OCI-LY3 (cell line): Measurements from ENCODE around the gene COPS3.

ENCODE experiments used
- CTCF ChIP-seq: fragments of 200-600, 300-600 bp; sonication (generic); IDR thresholded peaks from 2 replicates; pipeline ENCODE4 v1.5.1; 2014; ENCODE audit warnings: antibody characterized with exemption, low read length, low read depth
- EZH2phosphoT487 ChIP-seq: fragments of 200-600 bp; shearing (Covaris generic); IDR thresholded peaks from 2 replicates; pipeline ENCODE4 v1.6.1; 2018; ENCODE audit warnings: antibody characterized with exemption, mixed run types, low read depth

DNA sequence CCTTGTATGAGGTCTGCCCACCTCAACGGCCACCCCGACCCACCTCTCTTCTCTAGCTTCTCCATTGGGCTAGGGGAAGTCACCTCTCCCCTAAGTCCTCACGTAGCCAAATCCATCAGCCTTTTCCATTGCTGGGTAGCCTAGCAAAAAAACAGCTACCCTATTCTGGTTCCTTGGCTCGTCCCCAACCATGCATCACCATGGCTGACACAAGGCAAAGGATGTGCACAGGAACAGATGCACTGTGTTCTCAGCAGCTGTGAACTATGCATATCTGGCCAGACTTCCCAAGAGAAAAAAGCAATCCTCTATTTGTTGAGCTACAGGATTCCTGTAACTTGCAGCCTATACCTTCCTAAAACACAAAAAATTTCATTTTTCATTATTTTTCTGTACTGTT, 22.0 kb downstream of the COPS3 start:
- no peak for TF ChIP-seq CTCF
- TF ChIP-seq EZH2phosphoT487, result no peak
